GM12878 (cell line): ENCODE data around the gene BRD1. TPM values are rescaled to one million over a fixed set of nuclear protein-coding genes. Genes with fewer than 3 reads are reported as not detected.

Source experiments
- ATAC-seq: fragments of 200-7000 bp; cut with Tn5 transposase; 3 replicates; pipeline ENCODE4 v1.9.1; 2020; ENCODE audit warnings: mild to moderate bottlenecking, moderate library complexity
- BruUV-seq: library from RNA; stranded (reverse); fragments of 400-500 nt; replicated peaks from 2 replicates; lab custom pipeline; 2021; lab: Mats Ljungman, UMichigan
- CTCF ChIA-PET: fragments of 300-600 bp; sonication (Branson Sonifier 250); formaldehyde crosslinking; extraction: SDS; loops from one replicate; lab custom pipeline; 2021; ENCODE audit warnings: inconsistent platforms; lab: Yijun Ruan, JAX
- POLR2A ChIA-PET: fragments of 350-600 bp; formaldehyde crosslinking; extraction: SDS; loops from one replicate; lab custom pipeline; 2021; ENCODE audit warnings: inconsistent platforms; lab: Charles Lee
- RAD21 ChIA-PET: fragments of 300-600 bp; sonication (Branson Sonifier 250); formaldehyde crosslinking; loops from one replicate; lab custom pipeline; 2023; ENCODE audit warnings: antibody characterized with exemption; ENCODE audit not compliant: unreplicated experiment; lab: Charles Lee
- SMC1A ChIA-PET: fragments of 300-600 bp; sonication (Branson Sonifier 250); formaldehyde crosslinking; loops from one replicate; lab custom pipeline; 2023; ENCODE audit not compliant: unreplicated experiment, uncharacterized antibody; lab: Charles Lee
- DNase-seq: peaks from one replicate; pipeline ENCODE4 v3.0.0-alpha.2; 2011; ENCODE audit warnings: low read depth, low spot score
- FAIRE-seq: peaks from 3 replicates; lab custom pipeline; 2011; peaks lifted over from hg19 to GRCh38; lab: Jason Lieb, UNC
- H2AFZ ChIP-seq: 2 replicates; pipeline ENCODE4 v1.6.0; 2011; ENCODE audit warnings: low read depth, low read length, control low read depth; ENCODE audit not compliant: control insufficient read depth
- H3K27ac ChIP-seq: 2 replicates; pipeline ENCODE4 v1.5.1; 2011; ENCODE audit warnings: control low read depth; ENCODE audit not compliant: control insufficient read depth, insufficient read depth
- H3K27me3 ChIP-seq, 2 experiments: replicated peaks in 1 of 2; 2 replicates each; pipeline versions ENCODE4 v1.6.0 to v1.6.1; 2011; ENCODE audit warnings: low read length in 1 of 2; ENCODE audit not compliant: control insufficient read depth in 2 of 2, insufficient read depth in 2 of 2
- H3K36me3 ChIP-seq, 2 experiments: 2 replicates each; pipeline ENCODE4 v1.5.1; 2011; ENCODE audit warnings: low read length in 1 of 2; ENCODE audit not compliant: control insufficient read depth in 2 of 2, insufficient read depth in 2 of 2
- H3K4me1 ChIP-seq: 2 replicates; pipeline ENCODE4 v1.6.1; 2011; ENCODE audit warnings: mild to moderate bottlenecking, low read length, moderate library complexity, mixed read lengths; ENCODE audit not compliant: control insufficient read depth, insufficient read depth
- H3K4me2 ChIP-seq: 2 replicates; pipeline ENCODE4 v1.6.0; 2011; ENCODE audit warnings: control low read depth; ENCODE audit not compliant: control insufficient read depth, insufficient read depth
- H3K4me3 ChIP-seq: fragments of 200-600 bp; sonication (generic); 2 replicates; pipeline ENCODE4 v1.5.1; 2016
- H3K79me2 ChIP-seq: 2 replicates; pipeline ENCODE4 v1.6.0; 2011; ENCODE audit warnings: low read length; ENCODE audit not compliant: control insufficient read depth, insufficient read depth
- H3K9ac ChIP-seq: 2 replicates; pipeline ENCODE4 v1.8.0; 2011; ENCODE audit warnings: low read length, control low read depth, mixed read lengths; ENCODE audit not compliant: control insufficient read depth, insufficient read depth
- H3K9me3 ChIP-seq: replicated peaks from 3 replicates; pipeline ENCODE4 v1.5.1; 2011; ENCODE audit warnings: mild to moderate bottlenecking, low read length; ENCODE audit not compliant: control insufficient read depth, insufficient read depth
- H4K20me1 ChIP-seq: 2 replicates; pipeline ENCODE4 v1.6.0; 2011; ENCODE audit not compliant: control insufficient read depth, insufficient read depth
- BMI1 ChIP-seq: fragments of 450-650 bp; IDR thresholded peaks from 2 replicates; pipeline ENCODE4 v1.6.1; 2016; ENCODE audit warnings: mild to moderate bottlenecking, moderate library complexity, borderline replicate concordance
- CBFB ChIP-seq: IDR thresholded peaks from 2 replicates; pipeline ENCODE4 v1.6.1; 2016; ENCODE audit warnings: antibody characterized with exemption, low read depth
- CHD2 ChIP-seq: IDR thresholded peaks from 2 replicates; pipeline ENCODE4 v1.6.1; 2011; ENCODE audit warnings: low read depth, low read length, improper control_type of control experiment, borderline replicate concordance
- NFXL1 ChIP-seq: fragments of 450-650 bp; IDR thresholded peaks from 2 replicates; pipeline ENCODE4 v1.6.1; 2017; ENCODE audit warnings: antibody characterized with exemption, mild to moderate bottlenecking, borderline replicate concordance
- RELA ChIP-seq: fragments of 450-650 bp; IDR thresholded peaks from 2 replicates; pipeline ENCODE4 v1.8.0; 2014; ENCODE audit warnings: borderline replicate concordance; ENCODE audit not compliant: partially characterized antibody
- RFX5 ChIP-seq: IDR thresholded peaks from 2 replicates; pipeline ENCODE4 v1.6.1; 2011; ENCODE audit warnings: low read depth, low read length, improper control_type of control experiment
- SIX5 ChIP-seq: IDR thresholded peaks from 2 replicates; pipeline ENCODE4 v1.6.1; 2011; ENCODE audit warnings: mild to moderate bottlenecking, low read depth, low read length, moderate library complexity; ENCODE audit not compliant: severe bottlenecking
- SMAD5 ChIP-seq: IDR thresholded peaks from 2 replicates; pipeline ENCODE4 v1.6.1; 2016; ENCODE audit warnings: antibody characterized with exemption, low read depth
- SMARCA5 ChIP-seq: fragments of 450-650 bp; IDR thresholded peaks from 2 replicates; pipeline ENCODE4 v1.6.1; 2017; ENCODE audit warnings: mild to moderate bottlenecking
- TCF3 ChIP-seq: IDR thresholded peaks from 2 replicates; pipeline ENCODE4 v1.6.1; 2012; ENCODE audit warnings: low read depth, mild to moderate bottlenecking, low read length, borderline replicate concordance; ENCODE audit not compliant: insufficient read depth
- TCF7 ChIP-seq: IDR thresholded peaks from 2 replicates; pipeline ENCODE4 v1.6.1; 2014; ENCODE audit warnings: antibody characterized with exemption, borderline replicate concordance
- YY1 ChIP-seq: IDR thresholded peaks from 2 replicates; pipeline ENCODE4 v1.6.1; 2011; ENCODE audit warnings: low read depth, mild to moderate bottlenecking, low read length
- ZNF274 ChIP-seq: IDR thresholded peaks from one replicate; pipeline ENCODE4 v1.8.0; 2011; ENCODE audit not compliant: insufficient read length, insufficient read depth
- WGBS: methylation state at CpG from one replicate; pipeline ENCODE4 v1.1.6; 2016; ENCODE audit warnings: low lambda C conversion rate; ENCODE audit not compliant: insufficient replicate concordance, insufficient coverage; ENCODE audit errors: missing lambda C conversion rate; 5-methylcytosine and 5-hydroxymethylcytosine counted together
- in situ Hi-C: fragments of 300-500 bp; cut with MboI; formaldehyde crosslinking; loops from 9 replicates; pipeline ENCODE4 v1.14.3; 2018; ENCODE audit warnings: mixed read lengths
- intact Hi-C: fragments of 100-400 bp; cut with micrococcal nuclease; formaldehyde crosslinking; loops from one replicate; pipeline ENCODE4 v1.14.2; 2022; ENCODE audit not compliant: unreplicated experiment
- polyA plus RNA-seq, 11 experiments: library from polyadenylated mRNA; depleted of rRNA in 4 of 11; unstranded in 6 of 11; stranded (reverse) in 5 of 11; fragments of >200 nt; fragmentation: Nextera tagmentation in 4 of 11; fragmentation: Illumina TruSeq in 1 of 11; extraction: Ambion mirVana in 4 of 11; extraction: Trizol in 1 of 11; gene quantifications; 1 replicate in 1 of 11; 2 replicates in 10 of 11; pipeline versions ENCODE4 v1.2.1 to v1.2.3, GENCODE V29; 2011 to 2016; ENCODE audit warnings: inconsistent platforms in 2 of 11, missing spikeins in 2 of 11, low read depth in 1 of 11
- total RNA-seq, 4 experiments: library from RNA; depleted of rRNA in 3 of 4; stranded (reverse); fragments of >200 nt in 3 of 4; fragmentation: Illumina TruSeq in 1 of 4; extraction: Trizol in 1 of 4; gene quantifications; 2 replicates each; pipeline versions ENCODE4 v1.2.1 to v1.2.3, GENCODE V29; 2013 to 2021
- TF ChIP-seq, protein P1 (sequence below): fragments of 450-650 bp; IDR thresholded peaks from 2 replicates; pipeline ENCODE4 v1.6.1; 2017; ENCODE audit warnings: antibody characterized with exemption, mild to moderate bottlenecking, moderate library complexity

BRD1 gene
- total and polyA plus RNA-seq, 10 of the 15 experiments (the other 5 are each of a cell fraction or from before 2014, with no cell fraction given) = 0.90 to 26.4 (median 7.1) TPM

GRCh38 chr22:49724030-49724892 is 103.4 kb downstream of the BRD1 start:
- TF ChIP-seq TCF3 = no peak
- Histone ChIP-seq H3K4me2 (peak overlapping the region; percentile 48; the same call in 1 of the 2 replicates), H3K36me3 (no peaks in the 10 kb centered on the region), H3K4me1 (no peaks in the 10 kb centered on the region; the same call in 1 of the 2 replicates), H3K27me3 (peaks cover 0 to 5% of the 10 kb centered on the region in 2 experiments; a peak in 3 of 4 replicates), H3K4me3 (no peak overlapping the region), H3K79me2 (no peaks in the 10 kb centered on the region), H3K9me3 (no peaks in the 10 kb centered on the region), H3K27ac (no peak overlapping the region), H2AFZ (peak overlapping the region; percentile 23; the same call in 1 of the 2 replicates), H3K9ac (no peak overlapping the region), H4K20me1 (no peaks in the 10 kb centered on the region)
- FAIRE-seq = no peak
- intact Hi-C loops = no loop called here
- BruUV-seq = no TSS peak
- in situ Hi-C loops = no loop called here
- WGBS = 42% methylated on average over 52 of the region's 54 CpGs
- CTCF ChIA-PET = no interaction called here
- ATAC-seq = no peak
- RAD21 ChIA-PET = no interaction called here
- no peak for DNase-seq
- SMC1A ChIA-PET = no interaction called here
- POLR2A ChIA-PET = no interaction called here

- in situ Hi-C loops (no loop called here), intact Hi-C loops (no loop called here)
- DNase-seq (no peak), FAIRE-seq (no peak), ATAC-seq (no peak)
- no peak overlapping the region for H3K27ac ChIP-seq
- H4K20me1 ChIP-seq = no peaks in the 10 kb centered on the region
- CTCF ChIA-PET = no interaction called here
- no TSS peak for BruUV-seq
- WGBS = 70% methylated on average over 14 of the region's 14 CpGs
- H3K36me3 ChIP-seq = no peaks in the 10 kb centered on the region
- H3K79me2 ChIP-seq = no peaks in the 10 kb centered on the region
- peak overlapping the region; percentile 48; the same call in 1 of the 2 replicates for H3K4me2 ChIP-seq
- H3K9me3 ChIP-seq = no peaks in the 10 kb centered on the region
- RAD21 ChIA-PET = no interaction called here
- H3K4me1 ChIP-seq = no peaks in the 10 kb centered on the region; the same call in 1 of the 2 replicates
- peaks cover 0 to 5% of the 10 kb centered on the region in 2 experiments; a peak in 2 of 4 replicates for H3K27me3 ChIP-seq
- H3K9ac ChIP-seq = no peak overlapping the region
- POLR2A ChIA-PET = no interaction called here
- SMC1A ChIA-PET = no interaction called here
- no peak overlapping the region for H3K4me3 ChIP-seq
- H2AFZ ChIP-seq = no peak overlapping the region
- no peak for TF ChIP-seq CHD2
- TF ChIP-seq SMAD5 = no peak
- TF ChIP-seq SIX5 = no peak
- TF ChIP-seq ZNF274 = no peak
- no peak for TF ChIP-seq BMI1
- TF ChIP-seq NFXL1 = no peak
- no peak for TF ChIP-seq TCF7
- TF ChIP-seq CBFB = no peak
- TF ChIP-seq YY1 = no peak
- no peak for TF ChIP-seq SMARCA5
- TF ChIP-seq RELA = no peak
- TF ChIP-seq RFX5 = no peak
- TF ChIP-seq, protein P1, sequence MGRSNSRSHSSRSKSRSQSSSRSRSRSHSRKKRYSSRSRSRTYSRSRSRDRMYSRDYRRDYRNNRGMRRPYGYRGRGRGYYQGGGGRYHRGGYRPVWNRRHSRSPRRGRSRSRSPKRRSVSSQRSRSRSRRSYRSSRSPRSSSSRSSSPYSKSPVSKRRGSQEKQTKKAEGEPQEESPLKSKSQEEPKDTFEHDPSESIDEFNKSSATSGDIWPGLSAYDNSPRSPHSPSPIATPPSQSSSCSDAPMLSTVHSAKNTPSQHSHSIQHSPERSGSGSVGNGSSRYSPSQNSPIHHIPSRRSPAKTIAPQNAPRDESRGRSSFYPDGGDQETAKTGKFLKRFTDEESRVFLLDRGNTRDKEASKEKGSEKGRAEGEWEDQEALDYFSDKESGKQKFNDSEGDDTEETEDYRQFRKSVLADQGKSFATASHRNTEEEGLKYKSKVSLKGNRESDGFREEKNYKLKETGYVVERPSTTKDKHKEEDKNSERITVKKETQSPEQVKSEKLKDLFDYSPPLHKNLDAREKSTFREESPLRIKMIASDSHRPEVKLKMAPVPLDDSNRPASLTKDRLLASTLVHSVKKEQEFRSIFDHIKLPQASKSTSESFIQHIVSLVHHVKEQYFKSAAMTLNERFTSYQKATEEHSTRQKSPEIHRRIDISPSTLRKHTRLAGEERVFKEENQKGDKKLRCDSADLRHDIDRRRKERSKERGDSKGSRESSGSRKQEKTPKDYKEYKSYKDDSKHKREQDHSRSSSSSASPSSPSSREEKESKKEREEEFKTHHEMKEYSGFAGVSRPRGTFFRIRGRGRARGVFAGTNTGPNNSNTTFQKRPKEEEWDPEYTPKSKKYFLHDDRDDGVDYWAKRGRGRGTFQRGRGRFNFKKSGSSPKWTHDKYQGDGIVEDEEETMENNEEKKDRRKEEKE = no peak
Measured at GRCh38 chr22:49723478-49724029, 104.1 kb downstream of the BRD1 start.
